T-cell (primary cell): ENCODE results near the gene DEFB129. TPM values are rescaled to one million over a fixed set of nuclear protein-coding genes. Genes with fewer than 3 reads are reported as not detected.
"Not testable (repeated sequence)": the region's sequence is repeated elsewhere in the genome, so short reads cannot be mapped to it uniquely, and the experiment has no call there.

Experiments used
- ATAC-seq, 4 experiments: fragments of 200-7000 bp in 3 of 4; fragments of 150-1000 bp in 1 of 4; cut with Tn5 transposase; replicated peaks in 1 of 4; 1 replicate in 3 of 4; 2 replicates in 1 of 4; pipeline ENCODE4 v1.10.0; 2021; ENCODE audit warnings: moderate library complexity in 3 of 4, mild to moderate bottlenecking in 2 of 4, moderate number of reproducible peaks in 1 of 4
- CTCF ChIA-PET, 2 donors: fragments of 300-600 bp; sonication (Branson Sonifier 250); formaldehyde crosslinking; loops; one replicate each; lab custom pipeline; 2022; ENCODE audit warnings: antibody characterized with exemption in 2 of 2; lab: Charles Lee
- POLR2A ChIA-PET, 2 donors: fragments of 300-600 bp; sonication (Branson Sonifier 250); formaldehyde crosslinking; loops; one replicate each; lab custom pipeline; 2022; ENCODE audit warnings: antibody characterized with exemption in 2 of 2; lab: Charles Lee
- DNase-seq, 35 experiments: peaks; one replicate each; pipeline versions ENCODE4 v3.0.0 to v3.0.0-alpha.2; 2013 to 2023
- H3K27ac ChIP-seq: one replicate; pipeline ENCODE4 v1.5.1; 2013; ENCODE audit warnings: low read length
- H3K27me3 ChIP-seq, 2 experiments: replicated peaks in 1 of 2; 1 replicate in 1 of 2; 2 replicates in 1 of 2; pipeline versions ENCODE4 v1.6.1 to v1.7.0; 2013; ENCODE audit warnings: low read length in 1 of 2, mixed read lengths in 1 of 2; ENCODE audit not compliant: control insufficient read depth in 2 of 2, insufficient read depth in 2 of 2; ENCODE audit errors: extremely low read depth in 1 of 2
- H3K36me3 ChIP-seq, 2 donors: 1 replicate in 1 of 2; 2 replicates in 1 of 2; pipeline versions ENCODE4 v1.6.1 to v1.7.0; 2013; ENCODE audit warnings: low read length in 1 of 2; ENCODE audit not compliant: control insufficient read depth in 2 of 2, insufficient read depth in 1 of 2; ENCODE audit errors: extremely low read depth in 1 of 2
- H3K4me1 ChIP-seq, 2 experiments: 1 replicate in 1 of 2; 2 replicates in 1 of 2; pipeline versions ENCODE4 v1.6.1 to v1.7.0; 2013; ENCODE audit warnings: low read length in 2 of 2, mixed read lengths in 1 of 2; ENCODE audit not compliant: insufficient read depth in 2 of 2, control insufficient read depth in 1 of 2; ENCODE audit errors: extremely low read depth in 1 of 2
- H3K4me3 ChIP-seq, 2 donors: 1 replicate in 1 of 2; 2 replicates in 1 of 2; pipeline versions ENCODE4 v1.5.1 to v1.7.0; 2013; ENCODE audit warnings: mild to moderate bottlenecking in 2 of 2, low read length in 1 of 2, moderate library complexity in 1 of 2; ENCODE audit not compliant: control insufficient read depth in 1 of 2; ENCODE audit errors: extremely low read depth in 1 of 2
- H3K9me3 ChIP-seq: 2 replicates; pipeline ENCODE4 v1.7.0; 2013
- H3K27ac Mint-ChIP-seq, 2 donors: one replicate each; pipeline ENCODE4 v1.8.0; 2020 to 2021; ENCODE audit warnings: mild to moderate bottlenecking in 2 of 2, mixed read lengths in 2 of 2
- H3K27me3 Mint-ChIP-seq, 2 donors: one replicate each; pipeline ENCODE4 v1.8.0; 2021 to 2022; ENCODE audit warnings: mixed read lengths in 2 of 2
- H3K36me3 Mint-ChIP-seq: one replicate; pipeline ENCODE4 v1.8.0; 2021; ENCODE audit warnings: mixed read lengths
- H3K4me1 Mint-ChIP-seq, 3 donors: one replicate each; pipeline ENCODE4 v1.8.0; 2020 to 2022; ENCODE audit warnings: mixed read lengths in 3 of 3, mild to moderate bottlenecking in 1 of 3
- H3K4me3 Mint-ChIP-seq, 3 donors: one replicate each; pipeline ENCODE4 v1.8.0; 2020 to 2022; ENCODE audit warnings: mild to moderate bottlenecking in 3 of 3, mixed read lengths in 3 of 3, moderate library complexity in 3 of 3
- H3K9me3 Mint-ChIP-seq, 3 donors: one replicate each; pipeline ENCODE4 v1.8.0; 2020 to 2022; ENCODE audit warnings: mixed read lengths in 3 of 3
- WGBS: methylation state at CpG from one replicate; pipeline ENCODE4 v1.1.5; 2013; ENCODE audit warnings: missing lambda C conversion rate; ENCODE audit not compliant: insufficient coverage; 5-methylcytosine and 5-hydroxymethylcytosine counted together
- total RNA-seq, 35 experiments: library from RNA in 6 of 35; stranded (reverse) in 6 of 35; fragments of 120-200 nt in 1 of 35; gene quantifications; one replicate each; pipeline versions ENCODE4 v1.2.1 to v1.2.4 and lab custom pipeline; 2013 to 2026

Gene DEFB129
- total RNA-seq, 5 donors from 2014 or later (not counting 1 experiment from before 2014, with no cell fraction given) = not detected

DNA sequence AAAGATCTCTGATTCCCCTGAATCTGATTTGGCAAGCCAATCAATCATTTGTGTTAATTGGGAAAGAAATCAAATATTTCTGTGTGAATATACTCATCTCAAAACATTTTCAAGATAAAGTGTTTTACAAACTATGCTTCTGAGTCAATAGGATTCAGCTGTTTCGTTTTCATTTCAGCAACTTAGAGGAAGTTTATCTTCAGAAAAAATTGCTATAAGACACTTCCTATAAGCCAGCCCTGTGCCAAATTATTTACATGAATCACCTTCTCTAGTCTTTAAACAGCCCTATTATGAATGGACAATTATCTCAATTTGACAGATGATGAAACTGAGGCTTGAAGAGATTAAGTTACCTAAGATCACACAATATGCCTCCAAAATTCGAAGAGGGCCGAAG, 10.9 kb downstream of the DEFB129 start:
- peaks cover 0 to 2% of the 10 kb centered on the region in 2 donors for H3K27me3 Mint-ChIP-seq
- ChIA-PET POLR2A (interaction anchor here in 1 of 2 donors (0.5 kb wide), 1 partner anchor 904 kb away, joined by 4 read pairs; no protein-coding TSS in a partner anchor), CTCF (interaction anchor here in 1 of 2 donors (0.8 to 1.0 kb wide), 2 partner anchors 24 to 116 kb away, joined by 3 read pairs; no protein-coding TSS in a partner anchor)
- H3K9me3 ChIP-seq = no peaks in the 10 kb centered on the region
- WGBS = no CpG with 5 or more reads among the region's 3 CpGs
- no peaks in the 10 kb centered on the region for H3K27me3 ChIP-seq
- H3K9me3 Mint-ChIP-seq = no peaks in the 10 kb centered on the region
- H3K27ac Mint-ChIP-seq = peak overlapping the region; percentile 85 to 91
- H3K27ac ChIP-seq = no peak overlapping the region
- DNase-seq (no peak), ATAC-seq (peak; percentile 48 to 70 (median 67))
- no peak overlapping the region for H3K4me3 ChIP-seq
- H3K4me1 ChIP-seq = peaks cover 8 to 17% of the 10 kb centered on the region in 2 experiments
- H3K36me3 Mint-ChIP-seq = no peaks in the 10 kb centered on the region
- no peaks in the 10 kb centered on the region for H3K36me3 ChIP-seq
- peaks cover 22 to 27% (median 26%) of the 10 kb centered on the region in 3 donors for H3K4me1 Mint-ChIP-seq
- peak overlapping the region; percentile 59 to 84 (median 71) for H3K4me3 Mint-ChIP-seq

- no peaks in the 10 kb centered on the region for H3K36me3 Mint-ChIP-seq
- ATAC-seq (no peak), DNase-seq (no peak)
- CTCF ChIA-PET = no interaction called here
- no peak overlapping the region for H3K27ac Mint-ChIP-seq
- H3K9me3 ChIP-seq = no peaks in the 10 kb centered on the region
- H3K4me3 Mint-ChIP-seq = no peak overlapping the region
- POLR2A ChIA-PET = no interaction called here
- no peaks in the 10 kb centered on the region for H3K9me3 Mint-ChIP-seq
- H3K27me3 ChIP-seq = no peaks in the 10 kb centered on the region
- H3K36me3 ChIP-seq = no peaks in the 10 kb centered on the region
- peaks cover 0 to 5% of the 10 kb centered on the region in 2 donors for H3K27me3 Mint-ChIP-seq
- peaks cover 6 to 9% (median 9%) of the 10 kb centered on the region in 3 donors for H3K4me1 Mint-ChIP-seq
- WGBS = 94% methylated on average over 2 of the region's 2 CpGs
- H3K4me3 ChIP-seq = no peak overlapping the region
- peaks cover 0 to 4% of the 10 kb centered on the region in 2 experiments for H3K4me1 ChIP-seq
- no peak overlapping the region for H3K27ac ChIP-seq
Measured at GRCh38 chr20:242905-243304, 15.8 kb downstream of the DEFB129 start.

DNA sequence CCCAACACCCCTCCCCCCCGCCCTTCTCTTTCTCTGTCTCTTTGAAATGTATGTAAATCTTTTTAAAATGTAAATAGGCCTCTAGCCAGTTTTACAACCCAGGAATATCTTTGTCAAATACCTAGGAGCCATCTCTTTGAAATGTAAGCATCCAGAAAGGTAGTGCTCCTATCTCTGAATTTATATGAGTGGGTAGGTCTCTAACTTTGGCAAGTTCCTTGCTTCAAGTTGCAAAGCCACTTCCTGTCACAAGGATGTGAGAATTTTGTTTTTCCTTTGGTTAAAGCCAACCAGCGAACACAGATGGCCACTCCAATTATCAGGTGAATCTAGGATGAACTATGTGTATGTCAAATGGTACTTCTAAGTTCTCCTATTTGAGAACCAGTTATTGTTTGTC, 24.3 kb downstream of the DEFB129 start:
- Histone ChIP-seq H3K27me3 (no peaks in the 10 kb centered on the region), H3K36me3 (no peaks in the 10 kb centered on the region), H3K9me3 (no peaks in the 10 kb centered on the region), H3K4me3 (no peak overlapping the region), H3K27ac (no peak overlapping the region), H3K4me1 (peaks cover 0 to 12% of the 10 kb centered on the region in 2 experiments)
- POLR2A ChIA-PET = no interaction called here
- CTCF ChIA-PET = no interaction called here
- ATAC-seq = peak in 2 of 4 experiments; percentile 35 to 44
- WGBS = no CpG with 5 or more reads among the region's 2 CpGs
- no peaks in the 10 kb centered on the region for H3K36me3 Mint-ChIP-seq
- H3K9me3 Mint-ChIP-seq = no peaks in the 10 kb centered on the region
- peaks cover 0 to 5% of the 10 kb centered on the region in 2 donors for H3K27me3 Mint-ChIP-seq
- H3K4me3 Mint-ChIP-seq = peak overlapping the region in 1 of 3 donors; percentile 52
- H3K27ac Mint-ChIP-seq = no peak overlapping the region
- peaks cover 6 to 19% (median 12%) of the 10 kb centered on the region in 3 donors for H3K4me1 Mint-ChIP-seq
- DNase-seq = no peak

DNA sequence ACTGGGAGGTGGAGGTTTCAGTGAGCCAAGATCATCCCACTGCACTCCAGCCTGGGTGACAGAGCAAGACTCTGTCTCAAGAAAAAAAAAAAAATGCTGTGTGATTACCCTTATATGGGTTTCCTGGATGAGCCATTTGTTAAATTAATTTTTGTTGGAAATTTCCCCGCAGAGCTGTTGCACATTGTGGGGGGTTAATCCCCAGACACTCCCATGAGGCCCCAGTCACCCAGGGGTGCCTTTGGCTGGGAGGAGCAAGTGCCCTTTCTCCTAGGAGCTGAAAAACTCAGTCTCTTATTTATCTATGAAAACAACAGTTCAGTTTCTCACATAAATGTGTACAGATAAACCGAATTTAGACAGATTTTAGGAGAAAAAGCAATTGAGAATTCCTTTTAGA, 25.7 kb downstream of the DEFB129 start:
- Histone ChIP-seq H3K4me3 (no peak overlapping the region), H3K36me3 (no peaks in the 10 kb centered on the region), H3K27me3 (no peaks in the 10 kb centered on the region), H3K9me3 (no peaks in the 10 kb centered on the region), H3K27ac (no peak overlapping the region), H3K4me1 (peaks cover 0 to 12% of the 10 kb centered on the region in 2 experiments)
- Mint-ChIP-seq H3K4me1 (peaks cover 6 to 24% (median 12%) of the 10 kb centered on the region in 3 donors), H3K36me3 (no peaks in the 10 kb centered on the region), H3K4me3 (no peak overlapping the region), H3K9me3 (no peaks in the 10 kb centered on the region), H3K27ac (peak overlapping the region in 1 of 2 donors; percentile 16), H3K27me3 (peaks cover 0 to 3% of the 10 kb centered on the region in 2 donors)
- POLR2A ChIA-PET = no interaction called here
- DNase-seq (no peak), ATAC-seq (no peak)
- WGBS = no CpG with 5 or more reads among the region's 2 CpGs
- CTCF ChIA-PET = no interaction called here

DNA sequence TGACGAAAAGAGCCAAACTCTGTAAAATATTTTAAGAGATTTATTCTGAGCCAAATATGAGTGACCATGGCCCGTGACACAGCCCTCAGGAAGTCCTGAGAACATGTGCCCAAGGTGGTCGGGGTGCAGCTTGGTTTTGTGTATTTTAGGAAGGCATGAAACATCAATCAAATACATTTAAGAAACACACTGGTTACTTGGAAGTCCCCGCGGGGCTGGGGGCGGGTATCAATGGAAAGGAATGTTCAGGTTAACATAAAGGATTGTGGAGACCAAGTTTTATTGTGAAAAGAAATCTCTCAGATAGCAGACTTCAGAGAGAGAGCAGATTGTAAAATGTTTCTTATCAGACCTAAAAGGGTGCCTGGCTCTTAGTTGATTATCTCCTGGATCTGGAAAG, 26.4 kb downstream of the DEFB129 start:
- WGBS = no CpG with 5 or more reads among the region's 6 CpGs
- H3K4me1 Mint-ChIP-seq = peaks cover 8 to 24% (median 16%) of the 10 kb centered on the region in 3 donors
- ATAC-seq, H3K27ac ChIP-seq, H3K27me3 ChIP-seq, CTCF ChIA-PET, H3K9me3 Mint-ChIP-seq, H3K4me3 Mint-ChIP-seq, H3K36me3 Mint-ChIP-seq, H3K4me3 ChIP-seq, POLR2A ChIA-PET, DNase-seq, H3K27ac Mint-ChIP-seq, H3K36me3 ChIP-seq, H3K27me3 Mint-ChIP-seq, H3K9me3 ChIP-seq: not testable (repeated sequence)
- H3K4me1 ChIP-seq = peaks cover 0 to 12% of the 10 kb centered on the region in 2 experiments

GRCh38 chr20:257419-257818, 30.4 kb downstream of the DEFB129 start, which contains the start of gene DEFB132:
Gene DEFB132 (plus strand): TSS chr20:257724. CDS start chr20:257779, 55 bp downstream.
- Histone ChIP-seq H3K27ac (no peak within 1 kb of the TSS), H3K4me3 (no peak within 1 kb of the TSS), H3K4me1 (peaks cover 1 to 4% of the 10 kb centered on the region in 2 experiments), H3K27me3 (peaks cover 0 to 6% of the 10 kb centered on the region in 2 experiments), H3K36me3 (no peaks in the 10 kb centered on the region), H3K9me3 (no peaks in the 10 kb centered on the region)
- CTCF ChIA-PET = no interaction called here
- no peak for DNase-seq
- Mint-ChIP-seq H3K4me1 (peaks cover 5 to 13% (median 11%) of the 10 kb centered on the region in 3 donors), H3K27me3 (no peaks in the 10 kb centered on the region), H3K27ac (no peak within 1 kb of the TSS), H3K4me3 (no peak within 1 kb of the TSS), H3K9me3 (no peaks in the 10 kb centered on the region), H3K36me3 (no peaks in the 10 kb centered on the region)
- POLR2A ChIA-PET = no interaction called here
- no peak for ATAC-seq
- 97% methylated on average over 5 of the region's 7 CpGs for WGBS
